H1 (cell line): Measurements from ENCODE around the gene FRMPD2.

Experiments
- ATF2 ChIP-seq: IDR thresholded peaks from 2 replicates; pipeline ENCODE4 v1.6.1; 2012; ENCODE audit warnings: low read length, inconsistent platforms
- ATF3 ChIP-seq: IDR thresholded peaks from 2 replicates; pipeline ENCODE4 v1.6.1; 2011; ENCODE audit warnings: low read depth, mild to moderate bottlenecking, low read length; ENCODE audit not compliant: insufficient read depth
- EZH2 ChIP-seq: fragments of 200-600 bp; sonication (generic); IDR thresholded peaks from 2 replicates; pipeline ENCODE4 v1.7.1; 2012; ENCODE audit warnings: low read depth, mild to moderate bottlenecking, moderate library complexity, low read length, inconsistent platforms; ENCODE audit not compliant: severe bottlenecking
- GABPA ChIP-seq: IDR thresholded peaks from 2 replicates; pipeline ENCODE4 v1.6.1; 2011; ENCODE audit warnings: mild to moderate bottlenecking, low read length, moderate library complexity, borderline replicate concordance; ENCODE audit not compliant: insufficient read depth
- JUND ChIP-seq: IDR thresholded peaks from 2 replicates; pipeline ENCODE4 v1.6.1; 2011; ENCODE audit warnings: mild to moderate bottlenecking, improper control_type of control experiment, low read length
- POLR2AphosphoS5 ChIP-seq: IDR thresholded peaks from 2 replicates; pipeline ENCODE4 v1.6.1; 2011; ENCODE audit warnings: low read depth, low read length
- SP1 ChIP-seq: IDR thresholded peaks from 2 replicates; pipeline ENCODE4 v1.6.1; 2011; ENCODE audit warnings: low read depth, low read length
- TF ChIP-seq, protein P1 (sequence below), 3 experiments: IDR thresholded peaks; 1 replicate in 2 of 3; 2 replicates in 1 of 3; pipeline versions ENCODE4 v1.5.1 to v1.6.1; 2011; ENCODE audit warnings: low read length in 3 of 3, mild to moderate bottlenecking in 3 of 3, inconsistent platforms in 2 of 3, low read depth in 1 of 3, moderate library complexity in 1 of 3; ENCODE audit not compliant: insufficient read depth in 1 of 3; ENCODE audit errors: control extremely low read depth in 1 of 3
- TF ChIP-seq, protein P2 (sequence below): IDR thresholded peaks from 2 replicates; pipeline ENCODE4 v1.6.1; 2012; ENCODE audit warnings: inconsistent platforms

GRCh38 chr10:48316236-48316635 lies 41.7 kb upstream of the FRMPD2 start:
- TF ChIP-seq JUND (no peak), ATF2 (no peak), EZH2 (no peak), ATF3 (no peak), POLR2AphosphoS5 (no peak), SP1 (no peak), GABPA (no peak)
- TF ChIP-seq, protein P1, sequence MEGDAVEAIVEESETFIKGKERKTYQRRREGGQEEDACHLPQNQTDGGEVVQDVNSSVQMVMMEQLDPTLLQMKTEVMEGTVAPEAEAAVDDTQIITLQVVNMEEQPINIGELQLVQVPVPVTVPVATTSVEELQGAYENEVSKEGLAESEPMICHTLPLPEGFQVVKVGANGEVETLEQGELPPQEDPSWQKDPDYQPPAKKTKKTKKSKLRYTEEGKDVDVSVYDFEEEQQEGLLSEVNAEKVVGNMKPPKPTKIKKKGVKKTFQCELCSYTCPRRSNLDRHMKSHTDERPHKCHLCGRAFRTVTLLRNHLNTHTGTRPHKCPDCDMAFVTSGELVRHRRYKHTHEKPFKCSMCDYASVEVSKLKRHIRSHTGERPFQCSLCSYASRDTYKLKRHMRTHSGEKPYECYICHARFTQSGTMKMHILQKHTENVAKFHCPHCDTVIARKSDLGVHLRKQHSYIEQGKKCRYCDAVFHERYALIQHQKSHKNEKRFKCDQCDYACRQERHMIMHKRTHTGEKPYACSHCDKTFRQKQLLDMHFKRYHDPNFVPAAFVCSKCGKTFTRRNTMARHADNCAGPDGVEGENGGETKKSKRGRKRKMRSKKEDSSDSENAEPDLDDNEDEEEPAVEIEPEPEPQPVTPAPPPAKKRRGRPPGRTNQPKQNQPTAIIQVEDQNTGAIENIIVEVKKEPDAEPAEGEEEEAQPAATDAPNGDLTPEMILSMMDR (IDR thresholded peaks at IDR 0.05; ENCODE audit: control extremely low read depth in 1 of 3, insufficient read depth in 1 of 3, low read depth in 1 of 3, low read length in 3 of 3), result no peak
- TF ChIP-seq, protein P2, sequence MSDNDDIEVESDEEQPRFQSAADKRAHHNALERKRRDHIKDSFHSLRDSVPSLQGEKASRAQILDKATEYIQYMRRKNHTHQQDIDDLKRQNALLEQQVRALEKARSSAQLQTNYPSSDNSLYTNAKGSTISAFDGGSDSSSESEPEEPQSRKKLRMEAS, result no peak
